ENCODE results near the gene SMPD1. TPM values are rescaled to one million over a fixed set of nuclear protein-coding genes. Genes with fewer than 3 reads are reported as not detected.

Gene SMPD1
- total RNA-seq, 1 donor from 2014 or later, result 48.6 TPM

GRCh38 chr11:6400431-6401345 lies 10.4 kb downstream of the SMPD1 start:
- intact Hi-C loops (cut with DNase I), result no loop called here
- DNase-seq (ENCODE audit: low spot score in 2 of 2), result no peak
- H3K36me3 ChIP-seq, result peaks cover 35 to 58% of the 10 kb centered on the region in 2 donors
- peaks cover 0 to 7% of the 10 kb centered on the region in 2 donors for H3K4me1 ChIP-seq
- H3K27ac ChIP-seq, result no peak overlapping the region
- no peak overlapping the region for H3K4me3 ChIP-seq
- TF ChIP-seq, protein P1, sequence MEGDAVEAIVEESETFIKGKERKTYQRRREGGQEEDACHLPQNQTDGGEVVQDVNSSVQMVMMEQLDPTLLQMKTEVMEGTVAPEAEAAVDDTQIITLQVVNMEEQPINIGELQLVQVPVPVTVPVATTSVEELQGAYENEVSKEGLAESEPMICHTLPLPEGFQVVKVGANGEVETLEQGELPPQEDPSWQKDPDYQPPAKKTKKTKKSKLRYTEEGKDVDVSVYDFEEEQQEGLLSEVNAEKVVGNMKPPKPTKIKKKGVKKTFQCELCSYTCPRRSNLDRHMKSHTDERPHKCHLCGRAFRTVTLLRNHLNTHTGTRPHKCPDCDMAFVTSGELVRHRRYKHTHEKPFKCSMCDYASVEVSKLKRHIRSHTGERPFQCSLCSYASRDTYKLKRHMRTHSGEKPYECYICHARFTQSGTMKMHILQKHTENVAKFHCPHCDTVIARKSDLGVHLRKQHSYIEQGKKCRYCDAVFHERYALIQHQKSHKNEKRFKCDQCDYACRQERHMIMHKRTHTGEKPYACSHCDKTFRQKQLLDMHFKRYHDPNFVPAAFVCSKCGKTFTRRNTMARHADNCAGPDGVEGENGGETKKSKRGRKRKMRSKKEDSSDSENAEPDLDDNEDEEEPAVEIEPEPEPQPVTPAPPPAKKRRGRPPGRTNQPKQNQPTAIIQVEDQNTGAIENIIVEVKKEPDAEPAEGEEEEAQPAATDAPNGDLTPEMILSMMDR (IDR thresholded peaks at IDR 0.05), result no peak
- H3K27me3 ChIP-seq, result no peaks in the 10 kb centered on the region
- H3K9me3 ChIP-seq, result no peaks in the 10 kb centered on the region

DNA sequence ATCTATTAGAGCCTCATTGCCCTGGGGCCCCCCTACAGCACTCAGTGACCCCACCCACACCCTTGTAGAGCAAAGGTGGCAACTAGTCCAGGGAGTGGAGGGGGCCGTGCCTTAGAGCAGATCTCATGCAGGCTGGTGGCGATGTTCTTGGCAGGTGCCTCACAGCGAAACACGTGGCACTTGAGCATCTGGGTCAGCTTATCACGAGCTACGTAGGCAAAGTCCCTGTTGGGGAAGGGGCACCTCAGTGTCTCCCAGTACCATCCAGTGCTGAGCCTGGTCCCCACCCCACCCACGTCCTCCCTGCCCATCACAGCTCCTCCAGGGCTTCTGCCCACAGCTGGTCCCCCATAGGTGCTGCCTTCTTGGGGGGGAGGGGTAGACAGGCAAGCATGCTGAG lies 11.2 kb downstream of the SMPD1 start:
- TF ChIP-seq, protein P1 (IDR thresholded peaks at IDR 0.05), result no peak
- intact Hi-C loops (cut with DNase I), result no loop called here
- H3K9me3 ChIP-seq, result no peaks in the 10 kb centered on the region
- H3K36me3 ChIP-seq, result peaks cover 30 to 54% of the 10 kb centered on the region in 2 donors
- H3K4me1 ChIP-seq, result peaks cover 0 to 7% of the 10 kb centered on the region in 2 donors
- no peak overlapping the region for H3K27ac ChIP-seq
- no peaks in the 10 kb centered on the region for H3K27me3 ChIP-seq
- no peak for DNase-seq (ENCODE audit: low spot score in 2 of 2)
- no peak overlapping the region for H3K4me3 ChIP-seq

DNA sequence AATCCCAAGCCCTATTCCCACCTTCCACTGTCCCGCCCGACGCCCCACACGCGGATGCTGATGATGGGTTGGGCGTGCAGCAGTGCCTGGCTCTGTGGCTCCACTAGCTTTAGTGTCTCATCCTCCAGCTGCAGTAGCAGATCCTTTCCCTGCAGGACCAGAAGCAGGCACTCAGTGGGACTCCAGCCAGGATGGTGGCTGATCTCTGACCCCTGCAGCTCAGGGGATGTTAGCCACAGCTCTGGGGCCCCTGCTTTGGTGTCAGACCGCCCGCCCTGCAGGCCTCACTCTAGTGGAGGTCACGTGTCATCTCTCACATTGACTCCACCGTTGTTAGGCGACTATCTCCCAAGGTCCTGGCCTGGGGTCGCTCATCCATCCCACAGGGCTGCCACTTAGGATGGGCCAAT lies 11.8 kb downstream of the SMPD1 start:
- no peak overlapping the region for H3K27ac ChIP-seq
- peaks cover 30 to 54% of the 10 kb centered on the region in 2 donors for H3K36me3 ChIP-seq
- TF ChIP-seq, protein P1 (IDR thresholded peaks at IDR 0.05), result no peak
- no peaks in the 10 kb centered on the region for H3K9me3 ChIP-seq
- H3K4me3 ChIP-seq, result no peak overlapping the region
- intact Hi-C loops (cut with DNase I), result no loop called here
- peaks cover 0 to 7% of the 10 kb centered on the region in 2 donors for H3K4me1 ChIP-seq
- H3K27me3 ChIP-seq, result no peaks in the 10 kb centered on the region
- no peak for DNase-seq (ENCODE audit: low spot score in 2 of 2)

DNA sequence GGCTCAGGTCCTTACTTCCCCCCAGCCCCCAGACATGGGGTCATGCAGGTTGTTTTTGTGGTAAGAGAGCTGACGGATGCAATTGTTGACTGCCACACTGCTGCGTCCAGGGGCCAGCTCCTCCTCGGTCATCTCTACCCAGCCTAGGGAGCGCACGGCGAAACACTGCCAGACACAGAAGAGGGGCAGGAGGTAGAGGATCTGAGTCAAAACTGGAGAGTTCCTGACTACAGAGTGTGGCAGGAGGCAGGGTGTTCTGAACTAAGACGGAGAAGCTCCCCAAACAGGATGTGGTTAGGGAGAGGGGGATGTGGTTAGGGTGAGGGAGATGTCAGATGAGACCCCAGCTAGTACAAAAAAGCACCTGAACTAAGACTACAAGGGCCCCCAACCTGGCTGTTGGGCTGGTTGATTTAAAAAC lies 12.3 kb downstream of the SMPD1 start:
- H3K4me1 ChIP-seq, result peaks cover 0 to 7% of the 10 kb centered on the region in 2 donors
- peaks cover 30 to 54% of the 10 kb centered on the region in 2 donors for H3K36me3 ChIP-seq
- H3K27ac ChIP-seq, result no peak overlapping the region
- intact Hi-C loops (cut with DNase I), result no loop called here
- no peak for DNase-seq (ENCODE audit: low spot score in 2 of 2)
- H3K27me3 ChIP-seq, result no peaks in the 10 kb centered on the region
- no peaks in the 10 kb centered on the region for H3K9me3 ChIP-seq
- TF ChIP-seq, protein P1 (IDR thresholded peaks at IDR 0.05), result no peak
- no peak overlapping the region for H3K4me3 ChIP-seq

DNA sequence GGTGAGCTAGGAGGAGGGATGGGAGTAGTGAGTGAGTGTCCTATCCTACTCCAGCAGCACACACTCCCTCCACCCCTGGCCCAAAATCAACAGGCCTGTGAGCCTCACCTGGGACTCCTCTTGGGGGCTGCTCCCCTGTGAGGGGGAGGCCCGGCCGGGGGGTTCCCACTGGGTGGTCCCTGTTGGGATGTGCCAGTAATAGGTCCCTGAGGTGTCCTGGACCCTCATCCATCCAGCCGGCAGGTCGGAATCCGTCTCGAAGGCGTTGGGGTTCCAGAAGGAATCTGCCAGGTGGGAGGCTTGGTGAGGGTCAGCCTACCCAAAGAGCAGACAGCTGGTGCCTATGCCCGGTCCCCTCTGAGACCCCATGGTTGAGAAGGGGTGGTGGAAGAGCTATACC lies 13.3 kb downstream of the SMPD1 start:
- Histone ChIP-seq H3K27me3 (no peaks in the 10 kb centered on the region), H3K27ac (no peak overlapping the region), H3K36me3 (peaks cover 30 to 47% of the 10 kb centered on the region in 2 donors), H3K9me3 (no peaks in the 10 kb centered on the region), H3K4me3 (no peak overlapping the region), H3K4me1 (peaks cover 0 to 3% of the 10 kb centered on the region in 2 donors)
- no peak for DNase-seq (ENCODE audit: low spot score in 2 of 2)
- TF ChIP-seq, protein P1 (IDR thresholded peaks at IDR 0.05), result no peak
- intact Hi-C loops (cut with DNase I), result no loop called here

Data from ascending aorta (tissue), 2 donors.